SK-MEL-5 (cell line): ENCODE results near the gene OR13C9. TPM values are rescaled to one million over a fixed set of nuclear protein-coding genes. Genes with fewer than 3 reads are reported as not detected.
"Not testable (repeated sequence)": the region's sequence is repeated elsewhere in the genome, so short reads cannot be mapped to it uniquely, and the experiment has no call there.

Experiments
- DNase-seq: peaks from one replicate; pipeline ENCODE4 v3.0.0-alpha.2; 2016; ENCODE audit warnings: low read depth, low spot score
- in situ Hi-C: cut with HindIII; loops from 2 replicates; pipeline ENCODE4 v1.10.0; 2016; ENCODE audit warnings: low sequenced_read_pairs, high pct_unique_total_duplicates, low pct_unique_long_range_greater_than_20kb
- polyA plus RNA-seq, 2 experiments: library from polyadenylated mRNA; depleted of rRNA; stranded (reverse); fragments of >200 nt; gene quantifications; 2 replicates each; pipeline ENCODE4 v1.2.3, GENCODE V29; 2015
- total RNA-seq: library from RNA; depleted of rRNA; stranded (reverse); fragments of >200 nt; shearing (Covaris generic); gene quantifications from 2 replicates; pipeline ENCODE4 v1.2.3, GENCODE V29; 2014; rRNA removed

The OR13C9 gene
- total RNA-seq: not detected in 2 replicates
- polyA plus RNA-seq (2015; cell fraction: cytosol; rRNA removed): not detected in 2 replicates
- polyA plus RNA-seq (2015; cell fraction: nucleus; rRNA removed): not detected in 2 replicates

- in situ Hi-C loops: no loop called here
Measured at GRCh38 chr9:104618104-104618503, at the start of gene OR13C9. Gene OR13C9, minus strand, starts transcription at chr9:104618204. Its CDS starts 0 bp downstream, at chr9:104618204.

GRCh38 chr9:104658496-104659195 lies 40.6 kb upstream of the OR13C9 start:
- in situ Hi-C loops: no loop called here
- DNase-seq: no peak

More at GRCh38 chr9:104618104-104618503, at the start of gene OR13C9:
- no peak for DNase-seq

GRCh38 chr9:104635456-104635855 lies 17.5 kb upstream of the OR13C9 start:
- no peak for DNase-seq

GRCh38 chr9:104633976-104634520 lies 16.0 kb upstream of the OR13C9 start:
- in situ Hi-C loops: no loop called here
- DNase-seq: no peak

More at GRCh38 chr9:104635456-104635855, 17.5 kb upstream of the OR13C9 start:
- in situ Hi-C loops: no loop called here

- DNase-seq, in situ Hi-C loops: not testable (repeated sequence)
Measured at GRCh38 chr9:104625964-104626363, 8.0 kb upstream of the OR13C9 start.

GRCh38 chr9:104617418-104617817 lies 586 bp downstream of the OR13C9 start:
- DNase-seq: no peak
- in situ Hi-C loops: no loop called here

GRCh38 chr9:104611213-104611612 lies 6.8 kb downstream of the OR13C9 start:
- in situ Hi-C loops: no loop called here
- no peak for DNase-seq

GRCh38 chr9:104608336-104608735 lies 9.7 kb downstream of the OR13C9 start:
- peak; percentile 37 for DNase-seq
- in situ Hi-C loops: no loop called here

- DNase-seq: no peak
- in situ Hi-C loops: no loop called here
Measured at GRCh38 chr9:104606152-104606551, 11.9 kb downstream of the OR13C9 start.

GRCh38 chr9:104605527-104605926 lies 12.5 kb downstream of the OR13C9 start, which contains the start of gene OR13C2:
Gene OR13C2, minus strand, starts transcription at chr9:104605627. Its CDS starts 0 bp downstream, at chr9:104605627.
- in situ Hi-C loops, DNase-seq: not testable (repeated sequence)

GRCh38 chr9:104604801-104605200 lies 13.2 kb downstream of the OR13C9 start:
- DNase-seq: no peak
- in situ Hi-C loops: no loop called here

GRCh38 chr9:104599313-104599712 lies 18.7 kb downstream of the OR13C9 start, which contains the start of gene OR13C5:
Gene OR13C5, minus strand, starts transcription at chr9:104599413. Its CDS starts 0 bp downstream, at chr9:104599413.
- in situ Hi-C loops, DNase-seq: not testable (repeated sequence)

- in situ Hi-C loops, DNase-seq: not testable (repeated sequence)
Measured at GRCh38 chr9:104598749-104599148, 19.3 kb downstream of the OR13C9 start.

GRCh38 chr9:104589626-104590025 lies 28.4 kb downstream of the OR13C9 start:
- no peak for DNase-seq
- in situ Hi-C loops: no loop called here

GRCh38 chr9:104586496-104587180 lies 31.4 kb downstream of the OR13C9 start:
- DNase-seq: no peak
- in situ Hi-C loops: no loop called here

GRCh38 chr9:104580562-104580961 lies 37.4 kb downstream of the OR13C9 start:
- no peak for DNase-seq
- in situ Hi-C loops: no loop called here

GRCh38 chr9:104577263-104577662 lies 40.7 kb downstream of the OR13C9 start:
- in situ Hi-C loops: no loop called here
- no peak for DNase-seq

GRCh38 chr9:104575456-104575855 lies 42.5 kb downstream of the OR13C9 start:
- DNase-seq: no peak
- in situ Hi-C loops: no loop called here
